Stimulated activated CD4-positive, alpha-beta T cell treated with anti-CD3 and anti-CD28 coated beads, Interleukin-12 subunit alpha, Interleukin-12 subunit beta, amount 100 ng/mL, for 24 hours (primary cell): Measurements from ENCODE around the gene DDOST.
"Not testable (repeated sequence)": the region's sequence is repeated elsewhere in the genome, so short reads cannot be mapped to it uniquely, and the experiment has no call there.

ENCODE experiments used
- DNase-seq, 2 experiments: peaks; one replicate each; pipeline ENCODE4 v3.0.0-alpha.2; 2020; ENCODE audit warnings: low read depth in 2 of 2

DDOST gene

GRCh38 chr1:20691872-20692271 lies 30.7 kb upstream of the DDOST start:
- no peak for DNase-seq

GRCh38 chr1:20689645-20690056 lies 28.5 kb upstream of the DDOST start:
- DNase-seq: no peak

GRCh38 chr1:20686883-20687725 lies 25.9 kb upstream of the DDOST start:
- no peak for DNase-seq

- DNase-seq: no peak
Observed at GRCh38 chr1:20685741-20686140, 24.6 kb upstream of the DDOST start.

GRCh38 chr1:20685099-20685662 lies 24.0 kb upstream of the DDOST start:
- DNase-seq: no peak

GRCh38 chr1:20684651-20685050 lies 23.5 kb upstream of the DDOST start:
- DNase-seq: no peak

- DNase-seq: no peak
Observed at GRCh38 chr1:20684050-20684620, 23.0 kb upstream of the DDOST start.

- DNase-seq: no peak
Observed at GRCh38 chr1:20683614-20684013, 22.4 kb upstream of the DDOST start.

GRCh38 chr1:20682571-20683236 lies 21.5 kb upstream of the DDOST start:
- no peak for DNase-seq

- DNase-seq: no peak
Observed at GRCh38 chr1:20681999-20682398, 20.8 kb upstream of the DDOST start.

- DNase-seq: no peak
Observed at GRCh38 chr1:20680269-20680668, 19.1 kb upstream of the DDOST start.

GRCh38 chr1:20678599-20678998 lies 17.4 kb upstream of the DDOST start:
- no peak for DNase-seq

GRCh38 chr1:20673626-20674025 lies 12.5 kb upstream of the DDOST start:
- DNase-seq: not testable (repeated sequence)

- no peak for DNase-seq
Observed at GRCh38 chr1:20672265-20672632, 11.1 kb upstream of the DDOST start.

GRCh38 chr1:20670936-20671335 lies 9.8 kb upstream of the DDOST start:
- no peak for DNase-seq

GRCh38 chr1:20668581-20668980 lies 7.4 kb upstream of the DDOST start:
- no peak for DNase-seq

GRCh38 chr1:20666804-20667203 lies 5.6 kb upstream of the DDOST start:
- no peak for DNase-seq

GRCh38 chr1:20666146-20666545 lies 5.0 kb upstream of the DDOST start:
- DNase-seq: no peak

GRCh38 chr1:20665726-20666125 lies 4.6 kb upstream of the DDOST start:
- DNase-seq: no peak

- no peak for DNase-seq
Observed at GRCh38 chr1:20663969-20664715, 3.0 kb upstream of the DDOST start.

GRCh38 chr1:20663365-20663764 lies 2.2 kb upstream of the DDOST start:
- DNase-seq: no peak

- no peak for DNase-seq
Observed at GRCh38 chr1:20662110-20662475, 924 bp upstream of the DDOST start.
